Fibroblast of the aortic adventitia (primary cell): Measurements from ENCODE around the gene CCNE1. TPM values are rescaled to one million over a fixed set of nuclear protein-coding genes. Genes with fewer than 3 reads are reported as not detected.

Experiments
- DNase-seq: peaks from one replicate; pipeline ENCODE4 v3.0.0-alpha.2; 2010; ENCODE audit warnings: low read depth
- H3K4me3 ChIP-seq: 2 replicates; pipeline ENCODE4 v1.5.1; 2011; ENCODE audit warnings: low read depth, mild to moderate bottlenecking, control low read depth, low read length, moderate library complexity
- total RNA-seq: library from RNA; depleted of rRNA; stranded (reverse); fragments of >200 nt; gene quantifications from 2 replicates; pipeline ENCODE4 v1.2.3, GENCODE V29; 2012; ENCODE audit warnings: low replicate concordance
- TF ChIP-seq, protein P1 (sequence below): IDR thresholded peaks from 2 replicates; pipeline ENCODE4 v1.5.1; 2011; ENCODE audit warnings: mild to moderate bottlenecking, low read length, control low read depth, inconsistent platforms; ENCODE audit not compliant: insufficient read depth

Gene CCNE1
- total RNA-seq, 1 donor: 5.6 TPM

DNA sequence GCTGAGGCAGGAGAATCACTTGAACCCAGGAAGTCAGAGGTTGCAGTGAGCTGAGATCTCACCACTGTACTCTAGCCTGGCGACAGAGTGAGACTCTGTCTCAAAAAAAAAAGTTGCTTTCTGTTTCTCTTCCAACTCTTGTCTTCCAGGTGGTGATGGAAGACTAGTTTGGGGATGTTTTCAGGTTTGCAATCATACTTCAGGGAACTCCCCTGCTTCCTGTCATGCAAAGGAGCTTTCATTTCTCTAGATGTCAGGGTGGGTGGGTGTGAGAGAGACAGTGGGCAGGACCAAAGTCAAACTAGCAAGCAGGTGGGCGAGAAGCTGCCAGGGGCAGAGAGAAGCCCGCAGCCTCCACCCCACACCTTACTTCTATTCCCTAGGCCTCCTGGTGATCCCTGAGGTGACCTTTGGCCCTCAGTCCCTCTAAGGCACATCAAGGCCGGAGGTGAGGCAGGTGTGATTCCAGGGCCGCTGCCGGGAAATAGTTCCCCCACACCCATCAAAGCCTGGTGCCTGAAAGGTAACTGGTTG, 25.7 kb downstream of the CCNE1 start:
- DNase-seq: no peak

DNA sequence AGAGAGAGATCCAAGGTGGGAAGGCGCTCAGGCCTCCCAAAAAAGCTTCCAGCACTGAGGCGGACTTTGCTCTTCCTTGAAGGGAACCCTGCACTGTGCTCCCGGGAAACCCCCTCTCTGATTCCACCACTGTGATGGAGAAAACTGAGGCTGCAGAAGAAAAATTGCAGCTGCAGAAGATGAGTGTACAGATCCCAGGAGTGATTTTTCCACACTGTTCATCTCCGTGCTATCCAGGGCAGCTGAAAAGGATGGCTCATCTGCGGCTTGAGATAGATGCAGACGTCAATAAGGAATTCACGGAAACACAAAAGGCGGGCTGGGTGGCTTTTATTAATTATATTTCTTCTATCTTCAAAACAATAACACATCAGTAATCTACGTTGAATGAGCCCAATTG, 26.2 kb downstream of the CCNE1 start:
- DNase-seq: no peak
- no peak overlapping the region for H3K4me3 ChIP-seq
- TF ChIP-seq, protein P1, sequence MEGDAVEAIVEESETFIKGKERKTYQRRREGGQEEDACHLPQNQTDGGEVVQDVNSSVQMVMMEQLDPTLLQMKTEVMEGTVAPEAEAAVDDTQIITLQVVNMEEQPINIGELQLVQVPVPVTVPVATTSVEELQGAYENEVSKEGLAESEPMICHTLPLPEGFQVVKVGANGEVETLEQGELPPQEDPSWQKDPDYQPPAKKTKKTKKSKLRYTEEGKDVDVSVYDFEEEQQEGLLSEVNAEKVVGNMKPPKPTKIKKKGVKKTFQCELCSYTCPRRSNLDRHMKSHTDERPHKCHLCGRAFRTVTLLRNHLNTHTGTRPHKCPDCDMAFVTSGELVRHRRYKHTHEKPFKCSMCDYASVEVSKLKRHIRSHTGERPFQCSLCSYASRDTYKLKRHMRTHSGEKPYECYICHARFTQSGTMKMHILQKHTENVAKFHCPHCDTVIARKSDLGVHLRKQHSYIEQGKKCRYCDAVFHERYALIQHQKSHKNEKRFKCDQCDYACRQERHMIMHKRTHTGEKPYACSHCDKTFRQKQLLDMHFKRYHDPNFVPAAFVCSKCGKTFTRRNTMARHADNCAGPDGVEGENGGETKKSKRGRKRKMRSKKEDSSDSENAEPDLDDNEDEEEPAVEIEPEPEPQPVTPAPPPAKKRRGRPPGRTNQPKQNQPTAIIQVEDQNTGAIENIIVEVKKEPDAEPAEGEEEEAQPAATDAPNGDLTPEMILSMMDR: no peak

More for the DNA sequence above, 25.7 kb downstream of the CCNE1 start:
- TF ChIP-seq, protein P1: no peak
- H3K4me3 ChIP-seq: no peak overlapping the region

DNA sequence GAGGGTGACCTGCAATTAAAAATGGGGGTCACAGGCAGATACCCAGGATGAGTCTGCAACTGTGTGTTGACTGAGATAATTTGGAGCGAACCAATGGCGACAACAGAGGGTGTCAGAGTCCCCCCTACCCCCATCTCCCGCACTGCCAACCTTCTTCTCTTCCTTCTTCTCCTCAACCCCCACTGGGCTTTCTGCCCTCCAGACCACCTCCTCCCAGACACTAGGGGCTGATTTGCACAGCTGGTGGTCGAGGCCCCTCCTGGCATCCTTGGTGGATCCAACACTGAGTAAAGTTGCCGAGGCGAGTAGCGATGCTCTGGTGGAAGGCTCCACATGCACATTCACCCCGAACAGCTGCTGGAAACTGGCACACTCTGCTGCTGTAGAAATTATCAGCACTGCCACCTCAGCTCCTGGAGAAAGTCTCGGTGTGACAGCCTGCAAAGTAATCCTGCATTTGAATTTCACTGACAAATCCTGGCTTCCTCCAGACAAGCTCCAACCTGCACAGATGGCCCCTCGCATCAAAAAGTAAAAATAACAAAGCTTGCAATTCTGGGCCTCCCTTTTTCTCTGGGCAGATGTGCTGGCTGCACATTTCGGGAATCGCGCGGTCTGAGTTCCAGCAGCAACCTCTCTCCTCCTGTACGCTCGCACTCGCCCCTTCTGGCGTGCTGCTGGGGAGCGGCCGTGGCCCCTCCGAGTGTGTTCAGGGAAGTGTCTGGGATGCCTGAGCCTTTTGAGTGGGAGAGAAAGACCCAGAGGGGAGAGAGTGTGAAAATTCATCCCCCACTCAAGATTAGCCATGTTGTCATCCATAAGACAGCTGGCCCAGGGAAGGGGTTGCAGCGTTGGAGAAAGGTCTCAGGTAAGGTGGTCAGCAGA, 28.5 kb downstream of the CCNE1 start:
- DNase-seq: no peak
- H3K4me3 ChIP-seq: no peak overlapping the region
- TF ChIP-seq, protein P1: no peak

DNA sequence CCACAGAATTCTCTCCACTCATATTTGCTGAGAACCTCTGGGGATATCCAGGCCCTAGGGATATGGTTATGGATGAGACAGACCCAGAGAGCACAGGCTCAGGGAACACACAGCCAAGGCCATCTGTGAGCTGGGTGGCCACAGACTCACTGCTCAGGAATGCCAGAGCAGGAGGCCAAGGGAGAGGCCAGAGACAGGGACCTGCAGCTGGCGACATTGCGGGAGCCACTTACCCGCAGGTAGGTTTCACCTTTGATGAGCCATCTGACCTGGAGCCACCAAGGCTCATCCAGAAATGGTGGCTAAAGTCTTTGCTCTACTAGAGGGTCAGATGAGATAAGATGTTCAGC, 29.4 kb downstream of the CCNE1 start:
- TF ChIP-seq, protein P1: no peak
- no peak for DNase-seq
- no peak overlapping the region for H3K4me3 ChIP-seq

DNA sequence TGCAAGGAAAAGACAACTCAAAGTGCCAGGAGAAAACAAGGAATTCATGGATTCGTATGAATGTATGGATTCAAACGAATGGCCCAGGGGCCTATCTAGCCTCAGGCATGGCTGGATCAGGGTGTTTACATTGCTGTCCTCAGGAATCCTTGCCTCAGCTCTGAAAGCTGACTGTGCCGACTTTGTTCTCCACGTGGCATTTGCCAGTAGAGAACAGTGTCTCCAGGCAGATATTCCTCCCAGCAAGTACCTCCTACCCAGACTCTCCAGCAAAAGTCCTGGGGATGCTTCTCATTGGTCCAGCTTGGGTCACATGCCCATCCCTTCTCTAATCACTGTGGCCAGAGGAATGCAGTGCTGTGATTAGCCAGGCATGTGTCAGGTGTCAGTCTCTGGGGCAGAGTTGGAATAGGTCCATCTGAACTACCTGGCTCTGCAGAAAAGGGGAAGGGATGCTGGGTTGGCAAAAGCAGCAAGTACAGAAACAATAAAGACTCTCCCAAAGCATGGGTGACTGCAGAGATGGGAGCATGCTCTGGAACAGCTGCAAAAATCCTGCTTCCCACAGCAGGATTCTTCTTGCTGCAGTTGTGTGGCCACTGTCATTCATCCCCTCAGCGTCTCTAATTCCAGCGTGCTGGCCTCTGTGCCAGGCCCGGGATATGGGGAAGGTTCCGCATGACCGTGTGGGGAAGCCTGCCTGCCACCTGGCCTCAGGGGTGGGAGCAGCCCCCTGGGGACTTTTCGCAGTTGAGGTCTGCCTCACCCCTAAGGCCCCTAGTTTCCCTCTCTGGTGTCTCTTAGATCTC, 30.0 kb downstream of the CCNE1 start:
- peak; percentile 10 for DNase-seq
- TF ChIP-seq, protein P1: no peak
- no peak overlapping the region for H3K4me3 ChIP-seq

DNA sequence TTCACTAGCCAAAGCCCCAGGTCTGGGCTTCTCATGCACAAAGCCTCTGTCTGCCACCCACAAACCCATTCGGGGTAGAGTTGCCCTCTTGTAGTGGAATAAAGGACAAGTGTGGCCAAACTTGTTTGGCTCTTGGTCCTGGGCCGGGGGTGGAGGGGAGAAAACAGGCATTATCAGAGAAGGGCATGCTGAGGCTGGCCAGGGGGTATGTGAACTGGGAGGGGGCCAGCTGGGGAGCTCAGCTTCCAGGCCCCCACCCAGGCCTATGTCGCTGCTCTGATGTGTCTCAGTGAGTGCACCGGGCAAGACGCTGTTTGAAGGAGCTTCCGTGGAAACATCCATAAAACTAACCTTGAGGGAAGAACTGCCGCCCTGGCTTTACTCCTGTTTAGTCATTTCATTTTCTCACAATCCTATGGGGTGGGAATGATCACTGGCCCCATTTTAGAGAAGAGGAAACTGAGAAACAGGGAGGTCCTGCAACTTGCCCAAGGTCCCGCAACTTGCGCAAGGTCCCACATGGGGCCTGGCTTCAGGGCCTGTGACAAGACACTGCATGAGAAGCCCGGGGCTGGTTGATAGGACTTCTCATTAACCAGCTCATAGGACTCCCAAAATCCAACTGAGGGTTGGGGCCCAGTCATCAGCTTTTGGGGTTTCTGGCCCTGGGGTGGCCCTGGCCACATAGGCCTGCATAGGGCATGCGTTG, 30.8 kb downstream of the CCNE1 start:
- TF ChIP-seq, protein P1: no peak
- H3K4me3 ChIP-seq: no peak overlapping the region
- no peak for DNase-seq
